Measurements from ENCODE around the gene PEAR1. TPM values are rescaled to one million over a fixed set of nuclear protein-coding genes. Genes with fewer than 3 reads are reported as not detected.

The PEAR1 gene
- total and polyA plus RNA-seq, 2 of the 8 experiments (the other 6 are each of a cell fraction or from before 2014, with no cell fraction given), result 0.63 to 0.71 TPM

DNA sequence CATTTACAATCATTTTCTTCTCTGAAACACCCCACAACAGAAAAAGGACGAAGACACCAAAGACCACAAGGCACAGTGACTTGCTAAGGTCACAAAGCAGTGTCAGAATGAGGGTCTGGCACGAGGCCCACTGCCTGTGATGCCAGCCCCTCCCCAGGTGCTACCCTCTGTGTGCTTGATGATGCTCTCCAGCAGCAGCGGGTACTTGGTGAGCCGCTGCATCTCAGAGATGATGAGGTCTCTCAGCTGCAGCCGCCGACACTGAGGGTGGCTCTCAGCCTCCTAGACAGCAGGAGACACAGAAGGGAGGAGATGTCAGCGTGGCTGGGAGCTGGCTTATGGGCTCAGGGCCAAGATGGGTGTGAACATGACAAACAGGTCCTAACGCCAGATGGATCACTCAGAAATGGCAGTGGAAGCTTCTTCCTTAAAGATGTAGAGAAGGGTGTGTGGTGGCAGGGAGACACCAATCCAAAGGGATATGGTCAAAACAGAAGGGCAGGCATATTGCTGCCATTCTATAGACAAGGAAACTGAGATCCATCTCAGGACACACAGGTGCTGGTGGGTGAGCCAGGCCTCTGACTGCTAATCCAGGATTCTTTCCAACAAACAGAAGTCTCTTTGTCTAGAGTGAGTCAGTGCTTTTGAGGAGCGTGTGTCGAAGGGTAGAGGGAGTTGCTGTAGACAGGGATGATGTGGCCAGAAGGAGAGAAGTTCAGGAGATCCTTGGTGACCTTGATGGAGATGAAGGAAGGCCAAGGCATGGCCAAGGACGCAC is 52.6 kb downstream of the PEAR1 start:
- Histone ChIP-seq H3K18ac (ENCODE audit: extremely low read depth, low read length) (no peak overlapping the region), H2BK15ac (ENCODE audit: low read length) (no peak overlapping the region), H2BK12ac (ENCODE audit: low read depth, low read length) (no peak overlapping the region), H3K79me2 (ENCODE audit: control insufficient read depth in 1 of 2, insufficient read depth in 2 of 2, low read length in 2 of 2) (no peaks in the 10 kb centered on the region), H3K4ac (replicated peaks; ENCODE audit: insufficient read length, low read depth, low read length) (no peak overlapping the region), H3K9ac (replicated peaks in 1 of 4; ENCODE audit: extremely low read depth in 1 of 4, low read depth in 3 of 4, low read length in 3 of 4) (no peak overlapping the region), H2BK5ac (ENCODE audit: low read depth, low read length) (no peak overlapping the region), H2AK5ac (ENCODE audit: low read depth, low read length) (no peak overlapping the region), H4K5ac (ENCODE audit: insufficient read length, low read depth, low read length) (no peak overlapping the region), H3K14ac (ENCODE audit: insufficient read length) (no peak overlapping the region), H3K4me3 (ENCODE audit: extremely low read depth in 1 of 4, insufficient read depth in 2 of 4, low read depth in 3 of 4, low read length in 4 of 4) (no peak overlapping the region), H3K27me3 (replicated peaks in 1 of 4; ENCODE audit: control insufficient read depth in 3 of 4, extremely low read depth in 1 of 4, insufficient read depth in 3 of 4, low read length in 3 of 4) (no peaks in the 10 kb centered on the region), H3K23ac (ENCODE audit: insufficient read length) (no peak overlapping the region), H2BK120ac (replicated peaks; ENCODE audit: low read depth, low read length) (no peak overlapping the region), H3K4me2 (ENCODE audit: insufficient read depth in 1 of 2, low read depth in 2 of 2, low read length in 2 of 2) (no peak overlapping the region), H4K91ac (replicated peaks; ENCODE audit: insufficient read length, low read length) (no peak overlapping the region), H3K79me1 (ENCODE audit: low read depth, low read length) (peaks cover 2% of the 10 kb centered on the region), H3K36me3 (ENCODE audit: control insufficient read depth in 2 of 4, insufficient read depth in 4 of 4, low read length in 3 of 4) (peaks cover 32 to 79% (median 53%) of the 10 kb centered on the region in 4 experiments), H3K4me1 (replicated peaks in 1 of 4; ENCODE audit: control insufficient read depth in 3 of 4, insufficient read depth in 4 of 4, low read length in 3 of 4) (no peaks in the 10 kb centered on the region), H2BK20ac (ENCODE audit: low read length) (no peak overlapping the region), H3K56ac (replicated peaks; ENCODE audit: insufficient read length, low read depth, low read length) (no peak overlapping the region), H3K9me3 (ENCODE audit: insufficient read depth in 2 of 2, low read depth in 1 of 2, low read length in 1 of 2) (no peaks in the 10 kb centered on the region), H3K27ac (ENCODE audit: low read depth, low read length) (no peak overlapping the region), H4K20me1 (replicated peaks in 1 of 2; ENCODE audit: control insufficient read depth in 1 of 2, insufficient read depth in 2 of 2, low read length in 2 of 2) (peaks cover 7 to 12% of the 10 kb centered on the region in 2 experiments), H4K8ac (ENCODE audit: extremely low read depth, insufficient read depth, low read length) (no peak overlapping the region), H2AFZ (ENCODE audit: low read length) (no peak overlapping the region), H3K23me2 (ENCODE audit: low read depth, low read length) (no peaks in the 10 kb centered on the region)
- FAIRE-seq (no peak), DNase-seq (ENCODE audit: low read depth in 1 of 2, low spot score in 2 of 2) (no peak)
- CTCF ChIA-PET (ENCODE audit: partially characterized antibody), result interaction anchor here (0.8 to 4.1 kb wide), 8 partner anchors 9 to 128 kb away, joined by 3 to 25 read pairs (median 4); no protein-coding TSS in a partner anchor
- 93% methylated on average over 10 of the region's 11 CpGs; no CpG with 5 or more reads in 1 of the 2 experiments for WGBS, 2 experiments (ENCODE audit: extremely low coverage in 1 of 2, insufficient coverage in 1 of 2, insufficient read length in 1 of 2, insufficient replicate concordance in 2 of 2, low coverage in 1 of 2, low lambda C conversion rate in 2 of 2, missing lambda C conversion rate in 1 of 2)
- POLR2A ChIA-PET (ENCODE audit: partially characterized antibody), result interaction anchor here (1.0 to 1.2 kb wide), 2 partner anchors 9 to 13 kb away, joined by 3 read pairs; no protein-coding TSS in a partner anchor
- TF ChIP-seq CHD1 (IDR thresholded peaks at IDR 0.05; ENCODE audit: low read depth, low read length), result no peak
- TF ChIP-seq ASH2L (IDR thresholded peaks at IDR 0.05; ENCODE audit: low read length), result no peak
- no peak for TF ChIP-seq NRF1 (IDR thresholded peaks at IDR 0.05; ENCODE audit: low read depth, low read length)
- TF ChIP-seq, protein P1, sequence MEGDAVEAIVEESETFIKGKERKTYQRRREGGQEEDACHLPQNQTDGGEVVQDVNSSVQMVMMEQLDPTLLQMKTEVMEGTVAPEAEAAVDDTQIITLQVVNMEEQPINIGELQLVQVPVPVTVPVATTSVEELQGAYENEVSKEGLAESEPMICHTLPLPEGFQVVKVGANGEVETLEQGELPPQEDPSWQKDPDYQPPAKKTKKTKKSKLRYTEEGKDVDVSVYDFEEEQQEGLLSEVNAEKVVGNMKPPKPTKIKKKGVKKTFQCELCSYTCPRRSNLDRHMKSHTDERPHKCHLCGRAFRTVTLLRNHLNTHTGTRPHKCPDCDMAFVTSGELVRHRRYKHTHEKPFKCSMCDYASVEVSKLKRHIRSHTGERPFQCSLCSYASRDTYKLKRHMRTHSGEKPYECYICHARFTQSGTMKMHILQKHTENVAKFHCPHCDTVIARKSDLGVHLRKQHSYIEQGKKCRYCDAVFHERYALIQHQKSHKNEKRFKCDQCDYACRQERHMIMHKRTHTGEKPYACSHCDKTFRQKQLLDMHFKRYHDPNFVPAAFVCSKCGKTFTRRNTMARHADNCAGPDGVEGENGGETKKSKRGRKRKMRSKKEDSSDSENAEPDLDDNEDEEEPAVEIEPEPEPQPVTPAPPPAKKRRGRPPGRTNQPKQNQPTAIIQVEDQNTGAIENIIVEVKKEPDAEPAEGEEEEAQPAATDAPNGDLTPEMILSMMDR (IDR thresholded peaks at IDR 0.05; ENCODE audit: control extremely low read depth in 1 of 3, insufficient read depth in 1 of 3, low read depth in 1 of 3, low read length in 3 of 3), result no peak
- TF ChIP-seq CTBP2 (IDR thresholded peaks at IDR 0.05; ENCODE audit: borderline replicate concordance, insufficient read depth, insufficient read length, low read length), result no peak
- no peak for TF ChIP-seq CBX8 (IDR thresholded peaks at IDR 0.05; ENCODE audit: borderline replicate concordance, low read depth, low read length)
- no peak for TF ChIP-seq CREB1 (IDR thresholded peaks at IDR 0.05)
- no peak for TF ChIP-seq RBBP5 (IDR thresholded peaks at IDR 0.05; ENCODE audit: borderline replicate concordance, low read depth, low read length)
- no peak for TF ChIP-seq JUND (IDR thresholded peaks at IDR 0.05; ENCODE audit: low read length)
- TF ChIP-seq KDM5A (IDR thresholded peaks at IDR 0.05; ENCODE audit: low read length), result no peak
